D721Med (cell line): ENCODE data around the gene LNP1.

Experiments used
- DNase-seq: peaks from one replicate; pipeline ENCODE4 v3.0.0; 2011; ENCODE audit warnings: low spot score; ENCODE audit not compliant: insufficient read length
- FAIRE-seq: peaks from 2 replicates; lab custom pipeline; 2011; peaks lifted over from hg19 to GRCh38; lab: Jason Lieb, UNC
- TF ChIP-seq, protein P1 (sequence below): IDR thresholded peaks from 2 replicates; pipeline ENCODE4 v1.5.1; 2012; ENCODE audit warnings: mild to moderate bottlenecking, control low read depth; ENCODE audit not compliant: insufficient read depth; ENCODE audit errors: missing control alignments

LNP1 gene

GRCh38 chr3:100361897-100362296, 39.4 kb upstream of the LNP1 start:
- TF ChIP-seq, protein P1, sequence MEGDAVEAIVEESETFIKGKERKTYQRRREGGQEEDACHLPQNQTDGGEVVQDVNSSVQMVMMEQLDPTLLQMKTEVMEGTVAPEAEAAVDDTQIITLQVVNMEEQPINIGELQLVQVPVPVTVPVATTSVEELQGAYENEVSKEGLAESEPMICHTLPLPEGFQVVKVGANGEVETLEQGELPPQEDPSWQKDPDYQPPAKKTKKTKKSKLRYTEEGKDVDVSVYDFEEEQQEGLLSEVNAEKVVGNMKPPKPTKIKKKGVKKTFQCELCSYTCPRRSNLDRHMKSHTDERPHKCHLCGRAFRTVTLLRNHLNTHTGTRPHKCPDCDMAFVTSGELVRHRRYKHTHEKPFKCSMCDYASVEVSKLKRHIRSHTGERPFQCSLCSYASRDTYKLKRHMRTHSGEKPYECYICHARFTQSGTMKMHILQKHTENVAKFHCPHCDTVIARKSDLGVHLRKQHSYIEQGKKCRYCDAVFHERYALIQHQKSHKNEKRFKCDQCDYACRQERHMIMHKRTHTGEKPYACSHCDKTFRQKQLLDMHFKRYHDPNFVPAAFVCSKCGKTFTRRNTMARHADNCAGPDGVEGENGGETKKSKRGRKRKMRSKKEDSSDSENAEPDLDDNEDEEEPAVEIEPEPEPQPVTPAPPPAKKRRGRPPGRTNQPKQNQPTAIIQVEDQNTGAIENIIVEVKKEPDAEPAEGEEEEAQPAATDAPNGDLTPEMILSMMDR: no peak
- FAIRE-seq (no peak), DNase-seq (no peak)

- DNase-seq: no peak
- FAIRE-seq: no peak
- TF ChIP-seq, protein P1: no peak
These were observed 36.9 kb upstream of the LNP1 start for GRCh38 chr3:100364421-100364820.

- FAIRE-seq (no peak), DNase-seq (no peak)
- TF ChIP-seq, protein P1: no peak
These were observed 34.9 kb upstream of the LNP1 start for GRCh38 chr3:100366424-100366823.

DNA sequence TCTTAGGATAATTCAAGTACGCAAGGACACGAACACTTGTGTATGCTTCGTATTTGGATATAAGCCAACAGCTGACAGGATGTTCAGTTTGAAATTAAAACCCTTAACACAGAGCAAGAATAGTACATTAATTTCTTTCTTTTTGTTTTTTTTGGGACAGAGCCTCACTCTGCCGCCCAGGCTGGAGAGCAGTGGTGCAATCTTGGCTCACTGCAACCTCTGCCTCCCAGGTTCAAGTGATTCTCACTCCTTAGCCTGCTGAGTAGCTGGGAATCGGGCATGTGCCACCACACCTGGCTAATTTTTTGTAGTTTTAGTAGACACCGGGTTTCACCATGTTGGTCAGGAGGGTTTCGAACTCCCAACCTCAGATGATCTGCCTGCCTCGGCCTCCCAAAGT, 32.9 kb upstream of the LNP1 start:
- FAIRE-seq (no peak), DNase-seq (no peak)
- TF ChIP-seq, protein P1: no peak

- TF ChIP-seq, protein P1: no peak
- FAIRE-seq (no peak), DNase-seq (no peak)
These were observed 30.6 kb upstream of the LNP1 start for GRCh38 chr3:100370756-100371155.

- DNase-seq: no peak
- no peak for FAIRE-seq
- TF ChIP-seq, protein P1: no peak
These were observed 26.8 kb upstream of the LNP1 start for GRCh38 chr3:100374521-100374920.

DNA sequence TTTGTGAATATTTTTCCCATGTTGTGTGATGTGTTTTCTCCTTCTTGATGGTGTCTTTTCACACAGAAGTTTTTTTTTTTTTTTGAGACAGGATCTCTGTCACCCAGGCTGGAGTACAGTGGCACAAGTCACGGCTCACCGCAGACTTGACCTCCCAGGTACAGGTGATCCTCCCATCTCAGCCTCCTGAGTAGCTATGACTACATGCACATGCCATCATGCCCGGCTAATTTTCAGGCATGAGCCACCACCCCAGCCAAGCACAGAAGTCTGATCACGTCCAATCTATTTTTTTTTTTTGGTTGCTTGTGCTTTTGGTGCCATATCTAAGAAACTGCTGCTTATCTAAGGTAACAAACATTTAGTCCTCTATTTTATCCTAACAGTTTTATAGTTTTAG, 25.0 kb upstream of the LNP1 start:
- DNase-seq: no peak
- TF ChIP-seq, protein P1: no peak
- FAIRE-seq: no peak
